ENCODE data around the gene UPP2.

DNA sequence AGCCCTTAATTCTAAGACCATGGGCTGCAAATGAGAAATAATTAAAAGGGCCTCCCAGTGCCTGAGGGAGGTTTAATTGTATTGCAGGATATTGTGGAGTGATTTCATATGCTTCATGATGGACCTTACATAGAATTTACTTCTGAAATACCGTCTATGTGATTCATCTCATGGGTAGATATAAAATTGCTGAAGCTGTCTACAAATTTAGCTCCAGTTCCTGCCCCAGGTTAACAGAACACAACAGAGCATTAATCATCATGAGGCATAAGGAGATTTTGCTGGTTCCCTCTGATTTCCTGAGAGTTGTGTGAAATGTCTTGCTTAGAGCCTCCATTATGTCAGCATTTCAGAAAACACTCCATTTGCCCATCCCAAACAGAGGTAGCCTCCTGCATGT is 770 bp downstream of the UPP2 start:
- TF ChIP-seq CTCF (IDR thresholded peaks at IDR 0.05) (no peak), POLR2A (IDR thresholded peaks at IDR 0.05) (no peak)

Data from uterus (tissue), 2 donors.